ENCODE data around the gene RBKS.

RBKS gene

DNA sequence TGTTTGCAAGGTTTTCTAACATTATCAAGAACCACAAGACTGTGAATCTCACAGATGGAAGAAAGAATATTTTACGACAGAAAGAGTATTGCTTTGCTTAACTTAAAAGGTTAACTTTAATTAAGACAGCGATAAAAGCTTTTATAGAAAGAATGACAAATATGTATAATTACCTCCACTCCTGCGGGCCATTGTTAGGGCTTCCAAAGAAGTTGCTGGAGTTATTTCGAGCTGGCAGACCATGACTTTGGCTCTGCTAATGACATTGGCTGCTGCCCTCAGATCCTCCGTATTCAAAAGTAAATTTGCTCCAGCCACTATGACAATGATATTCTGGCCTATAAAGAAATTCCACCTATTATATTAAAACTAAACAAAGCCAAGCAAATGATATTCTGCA lies 47.3 kb downstream of the RBKS start:
- Mint-ChIP-seq H3K4me1 (no peaks in the 10 kb centered on the region), H3K27me3 (ENCODE audit: low read depth) (no peaks in the 10 kb centered on the region), H3K36me3 (ENCODE audit: low read depth) (no peaks in the 10 kb centered on the region), H3K27ac (no peak overlapping the region), H3K4me3 (no peak overlapping the region), H3K9me3 (no peaks in the 10 kb centered on the region)
- TF ChIP-seq, protein P1, sequence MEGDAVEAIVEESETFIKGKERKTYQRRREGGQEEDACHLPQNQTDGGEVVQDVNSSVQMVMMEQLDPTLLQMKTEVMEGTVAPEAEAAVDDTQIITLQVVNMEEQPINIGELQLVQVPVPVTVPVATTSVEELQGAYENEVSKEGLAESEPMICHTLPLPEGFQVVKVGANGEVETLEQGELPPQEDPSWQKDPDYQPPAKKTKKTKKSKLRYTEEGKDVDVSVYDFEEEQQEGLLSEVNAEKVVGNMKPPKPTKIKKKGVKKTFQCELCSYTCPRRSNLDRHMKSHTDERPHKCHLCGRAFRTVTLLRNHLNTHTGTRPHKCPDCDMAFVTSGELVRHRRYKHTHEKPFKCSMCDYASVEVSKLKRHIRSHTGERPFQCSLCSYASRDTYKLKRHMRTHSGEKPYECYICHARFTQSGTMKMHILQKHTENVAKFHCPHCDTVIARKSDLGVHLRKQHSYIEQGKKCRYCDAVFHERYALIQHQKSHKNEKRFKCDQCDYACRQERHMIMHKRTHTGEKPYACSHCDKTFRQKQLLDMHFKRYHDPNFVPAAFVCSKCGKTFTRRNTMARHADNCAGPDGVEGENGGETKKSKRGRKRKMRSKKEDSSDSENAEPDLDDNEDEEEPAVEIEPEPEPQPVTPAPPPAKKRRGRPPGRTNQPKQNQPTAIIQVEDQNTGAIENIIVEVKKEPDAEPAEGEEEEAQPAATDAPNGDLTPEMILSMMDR (IDR thresholded peaks at IDR 0.05; ENCODE audit: unreplicated experiment in 3 of 3) = no peak

DNA sequence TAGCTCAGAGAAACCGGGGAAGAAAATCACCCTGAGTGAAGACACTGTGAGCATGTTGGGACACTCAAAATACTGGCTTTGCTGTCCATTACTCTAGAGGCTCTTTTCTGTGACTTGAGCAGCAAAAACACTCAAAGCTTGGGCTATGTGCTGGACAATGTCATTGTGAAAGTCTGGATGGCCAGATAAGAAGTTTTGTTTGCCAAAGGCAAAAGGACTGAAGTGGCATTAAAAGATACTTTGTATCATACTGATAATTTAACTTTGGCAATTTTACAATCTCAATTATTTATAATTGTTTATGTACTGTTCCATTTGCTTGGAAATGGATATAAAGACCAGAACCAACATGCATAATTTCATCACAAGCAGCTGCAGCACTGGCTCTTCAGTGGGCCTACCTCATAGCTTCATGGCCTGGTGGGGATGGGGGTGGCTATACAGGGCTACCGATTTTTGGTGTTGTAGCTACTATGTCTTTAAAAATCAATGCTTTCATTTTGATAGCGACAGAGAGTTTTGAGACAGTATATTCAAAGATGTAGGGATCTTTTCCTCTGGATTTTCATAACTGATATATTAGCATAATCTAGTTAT lies 51.1 kb downstream of the RBKS start:
- no peaks in the 10 kb centered on the region for H3K27me3 Mint-ChIP-seq (ENCODE audit: low read depth)
- no peak overlapping the region for H3K27ac Mint-ChIP-seq
- H3K4me1 Mint-ChIP-seq = no peaks in the 10 kb centered on the region
- H3K36me3 Mint-ChIP-seq (ENCODE audit: low read depth) = peaks cover 9% of the 10 kb centered on the region
- H3K9me3 Mint-ChIP-seq = peaks cover 7% of the 10 kb centered on the region
- TF ChIP-seq, protein P1 (IDR thresholded peaks at IDR 0.05; ENCODE audit: unreplicated experiment in 3 of 3) = no peak
- H3K4me3 Mint-ChIP-seq = no peak overlapping the region

DNA sequence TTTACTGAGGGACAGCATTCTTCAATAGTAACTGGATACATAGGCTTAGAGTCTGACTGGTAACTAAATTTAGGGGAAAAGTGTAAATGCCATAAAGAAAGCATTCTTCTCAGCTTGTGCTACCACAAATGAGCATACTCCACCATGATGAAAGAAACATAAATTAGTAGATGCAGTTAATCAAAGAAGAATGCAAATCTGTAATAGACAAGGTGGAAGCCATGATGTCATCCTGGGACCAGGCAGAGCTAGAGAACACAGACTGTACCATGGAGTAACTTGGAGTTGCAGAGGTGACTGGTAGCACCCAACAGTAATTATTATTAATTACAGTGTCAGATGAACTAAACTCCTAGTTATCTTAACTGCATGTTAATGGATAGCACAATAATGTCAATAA lies 51.7 kb downstream of the RBKS start:
- Mint-ChIP-seq H3K27me3 (ENCODE audit: low read depth) (no peaks in the 10 kb centered on the region), H3K9me3 (peaks cover 7% of the 10 kb centered on the region), H3K27ac (no peak overlapping the region), H3K4me1 (no peaks in the 10 kb centered on the region), H3K4me3 (no peak overlapping the region), H3K36me3 (ENCODE audit: low read depth) (peaks cover 9% of the 10 kb centered on the region)
- TF ChIP-seq, protein P1 (IDR thresholded peaks at IDR 0.05; ENCODE audit: unreplicated experiment in 3 of 3) = no peak

- Mint-ChIP-seq H3K27me3 (ENCODE audit: low read depth) (no peaks in the 10 kb centered on the region), H3K4me1 (no peaks in the 10 kb centered on the region), H3K36me3 (ENCODE audit: low read depth) (peaks cover 22% of the 10 kb centered on the region), H3K9me3 (peaks cover 7% of the 10 kb centered on the region), H3K4me3 (no peak overlapping the region), H3K27ac (no peak overlapping the region)
- TF ChIP-seq, protein P1 (IDR thresholded peaks at IDR 0.05; ENCODE audit: unreplicated experiment in 3 of 3) = no peak
Measured at GRCh38 chr2:27833931-27834330, 56.3 kb downstream of the RBKS start.

- Mint-ChIP-seq H3K4me1 (no peaks in the 10 kb centered on the region), H3K36me3 (ENCODE audit: low read depth) (peaks cover 22% of the 10 kb centered on the region), H3K4me3 (no peak overlapping the region), H3K27me3 (ENCODE audit: low read depth) (peaks cover 3% of the 10 kb centered on the region), H3K9me3 (peaks cover 7% of the 10 kb centered on the region), H3K27ac (no peak overlapping the region)
- TF ChIP-seq, protein P1 (IDR thresholded peaks at IDR 0.05; ENCODE audit: unreplicated experiment in 3 of 3) = no peak
Measured at GRCh38 chr2:27832396-27832795, 57.8 kb downstream of the RBKS start.

- Mint-ChIP-seq H3K27me3 (ENCODE audit: low read depth) (peaks cover 4% of the 10 kb centered on the region), H3K36me3 (ENCODE audit: low read depth) (peaks cover 18% of the 10 kb centered on the region), H3K27ac (no peak overlapping the region), H3K4me1 (no peaks in the 10 kb centered on the region), H3K4me3 (no peak overlapping the region), H3K9me3 (peaks cover 3% of the 10 kb centered on the region)
- TF ChIP-seq, protein P1 (IDR thresholded peaks at IDR 0.05; ENCODE audit: unreplicated experiment in 3 of 3) = no peak
Measured at GRCh38 chr2:27831279-27832050, 58.7 kb downstream of the RBKS start.

Measured in nephron (organoid).